ENCODE data around the gene CRYGN. TPM values are rescaled to one million over a fixed set of nuclear protein-coding genes. Genes with fewer than 3 reads are reported as not detected.

Gene CRYGN
- total and polyA plus RNA-seq, 2 of the 13 experiments (the other 11 are each of a cell fraction or from before 2014, with no cell fraction given) = 0.11 TPM; not detected in 1

DNA sequence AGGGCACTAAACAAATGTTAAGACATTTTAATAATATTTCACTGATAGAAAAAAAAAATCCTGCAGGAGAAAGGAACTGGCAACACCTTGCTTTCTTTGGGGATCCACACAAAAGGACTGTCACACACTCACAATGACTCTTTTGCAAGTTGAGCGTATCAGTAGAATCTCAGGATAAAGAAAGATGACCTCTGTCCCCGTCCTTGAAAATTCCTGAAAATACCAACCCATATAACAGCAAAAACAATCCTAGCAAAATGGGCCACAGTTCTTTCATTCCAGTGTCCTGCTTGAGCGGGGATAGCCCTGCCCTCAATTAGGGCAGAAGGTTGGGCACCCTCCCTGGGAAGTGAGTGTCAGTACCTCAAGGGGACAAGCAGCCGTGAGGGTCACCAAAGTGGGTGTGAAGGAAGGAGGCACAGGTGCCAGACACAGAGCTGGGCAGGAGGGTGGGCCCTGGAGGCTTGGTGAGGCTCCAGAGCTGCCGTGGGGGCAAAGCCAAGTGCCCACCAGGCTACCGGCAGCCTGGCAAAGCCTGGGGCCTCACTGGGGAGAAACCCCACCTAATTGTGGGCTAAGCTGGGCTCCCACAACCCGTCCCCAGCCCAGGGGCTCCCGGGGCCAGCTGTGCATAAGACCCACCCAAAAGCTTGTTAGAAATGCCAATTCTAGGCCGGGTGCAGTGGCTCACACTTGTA lies 32.9 kb downstream of the CRYGN start (continued):
- TF ChIP-seq SATB2 (CRISPR knock-in tag; IDR thresholded peaks at IDR 0.05) (no peak), GATAD2A (CRISPR knock-in tag; IDR thresholded peaks at IDR 0.05) (0 out of 2 replicates have a peak, but pooled peaks have one; percentile 45), SALL2 (CRISPR knock-in tag; IDR thresholded peaks at IDR 0.05) (no peak), SRSF1 (optimal IDR thresholded peaks at IDR 0.05; ENCODE audit: low read depth, low read length) (no peak), MXD1 (CRISPR knock-in tag; IDR thresholded peaks at IDR 0.05) (no peak), ESRRA (CRISPR knock-in tag; IDR thresholded peaks at IDR 0.05; ENCODE audit: low read depth) (0 out of 2 replicates have a peak, but pooled peaks have one; percentile 23), RAD51 (IDR thresholded peaks at IDR 0.05; ENCODE audit: borderline replicate concordance) (no peak), RXRB (CRISPR knock-in tag; IDR thresholded peaks at IDR 0.05; ENCODE audit: borderline replicate concordance) (peak; percentile 72; the same call in 1 of the 2 replicates), SPEN (CRISPR knock-in tag; IDR thresholded peaks at IDR 0.05; ENCODE audit: low read depth) (no peak), HNF4G (IDR thresholded peaks at IDR 0.05; ENCODE audit: borderline replicate concordance, low read depth, low read length) (no peak), HNF4G (CRISPR knock-in tag; IDR thresholded peaks at IDR 0.05; ENCODE audit: borderline replicate concordance, low read depth) (no peak), HMG20A (CRISPR knock-in tag; IDR thresholded peaks at IDR 0.05; ENCODE audit: borderline replicate concordance) (no peak), RARA (CRISPR knock-in tag; IDR thresholded peaks at IDR 0.05) (peak; percentile 81), MIXL1 (CRISPR knock-in tag; IDR thresholded peaks at IDR 0.05) (no peak), ATF1 (CRISPR knock-in tag; IDR thresholded peaks at IDR 0.05) (no peak), SOX5 (CRISPR knock-in tag; IDR thresholded peaks at IDR 0.05; ENCODE audit: borderline replicate concordance) (peak; percentile 75; the same call in 1 of the 2 replicates), ZNF432 (CRISPR knock-in tag; IDR thresholded peaks at IDR 0.05; ENCODE audit: borderline replicate concordance) (no peak), NR2F6 (IDR thresholded peaks at IDR 0.05) (peak; percentile 13; the same call in 1 of the 2 replicates), NR2F6 (CRISPR knock-in tag; IDR thresholded peaks at IDR 0.05) (peak; percentile 54), ZNF761 (CRISPR knock-in tag; conservative IDR thresholded peaks at IDR 0.05) (no peak), ZNF720 (CRISPR knock-in tag; IDR thresholded peaks at IDR 0.05) (no peak), KDM3A (CRISPR knock-in tag; IDR thresholded peaks at IDR 0.05; ENCODE audit: low read depth) (no peak), ZNF530 (CRISPR knock-in tag; IDR thresholded peaks at IDR 0.05; ENCODE audit: low read depth) (no peak), HMGA1 (CRISPR knock-in tag; conservative IDR thresholded peaks at IDR 0.05) (no peak), PPARG (CRISPR knock-in tag; conservative IDR thresholded peaks at IDR 0.05) (peak; percentile 81), DDIT3 (CRISPR knock-in tag; IDR thresholded peaks at IDR 0.05) (no peak), SUZ12 (IDR thresholded peaks at IDR 0.05; ENCODE audit: low read depth, low read length) (no peak)
- TF ChIP-seq, protein P1, sequence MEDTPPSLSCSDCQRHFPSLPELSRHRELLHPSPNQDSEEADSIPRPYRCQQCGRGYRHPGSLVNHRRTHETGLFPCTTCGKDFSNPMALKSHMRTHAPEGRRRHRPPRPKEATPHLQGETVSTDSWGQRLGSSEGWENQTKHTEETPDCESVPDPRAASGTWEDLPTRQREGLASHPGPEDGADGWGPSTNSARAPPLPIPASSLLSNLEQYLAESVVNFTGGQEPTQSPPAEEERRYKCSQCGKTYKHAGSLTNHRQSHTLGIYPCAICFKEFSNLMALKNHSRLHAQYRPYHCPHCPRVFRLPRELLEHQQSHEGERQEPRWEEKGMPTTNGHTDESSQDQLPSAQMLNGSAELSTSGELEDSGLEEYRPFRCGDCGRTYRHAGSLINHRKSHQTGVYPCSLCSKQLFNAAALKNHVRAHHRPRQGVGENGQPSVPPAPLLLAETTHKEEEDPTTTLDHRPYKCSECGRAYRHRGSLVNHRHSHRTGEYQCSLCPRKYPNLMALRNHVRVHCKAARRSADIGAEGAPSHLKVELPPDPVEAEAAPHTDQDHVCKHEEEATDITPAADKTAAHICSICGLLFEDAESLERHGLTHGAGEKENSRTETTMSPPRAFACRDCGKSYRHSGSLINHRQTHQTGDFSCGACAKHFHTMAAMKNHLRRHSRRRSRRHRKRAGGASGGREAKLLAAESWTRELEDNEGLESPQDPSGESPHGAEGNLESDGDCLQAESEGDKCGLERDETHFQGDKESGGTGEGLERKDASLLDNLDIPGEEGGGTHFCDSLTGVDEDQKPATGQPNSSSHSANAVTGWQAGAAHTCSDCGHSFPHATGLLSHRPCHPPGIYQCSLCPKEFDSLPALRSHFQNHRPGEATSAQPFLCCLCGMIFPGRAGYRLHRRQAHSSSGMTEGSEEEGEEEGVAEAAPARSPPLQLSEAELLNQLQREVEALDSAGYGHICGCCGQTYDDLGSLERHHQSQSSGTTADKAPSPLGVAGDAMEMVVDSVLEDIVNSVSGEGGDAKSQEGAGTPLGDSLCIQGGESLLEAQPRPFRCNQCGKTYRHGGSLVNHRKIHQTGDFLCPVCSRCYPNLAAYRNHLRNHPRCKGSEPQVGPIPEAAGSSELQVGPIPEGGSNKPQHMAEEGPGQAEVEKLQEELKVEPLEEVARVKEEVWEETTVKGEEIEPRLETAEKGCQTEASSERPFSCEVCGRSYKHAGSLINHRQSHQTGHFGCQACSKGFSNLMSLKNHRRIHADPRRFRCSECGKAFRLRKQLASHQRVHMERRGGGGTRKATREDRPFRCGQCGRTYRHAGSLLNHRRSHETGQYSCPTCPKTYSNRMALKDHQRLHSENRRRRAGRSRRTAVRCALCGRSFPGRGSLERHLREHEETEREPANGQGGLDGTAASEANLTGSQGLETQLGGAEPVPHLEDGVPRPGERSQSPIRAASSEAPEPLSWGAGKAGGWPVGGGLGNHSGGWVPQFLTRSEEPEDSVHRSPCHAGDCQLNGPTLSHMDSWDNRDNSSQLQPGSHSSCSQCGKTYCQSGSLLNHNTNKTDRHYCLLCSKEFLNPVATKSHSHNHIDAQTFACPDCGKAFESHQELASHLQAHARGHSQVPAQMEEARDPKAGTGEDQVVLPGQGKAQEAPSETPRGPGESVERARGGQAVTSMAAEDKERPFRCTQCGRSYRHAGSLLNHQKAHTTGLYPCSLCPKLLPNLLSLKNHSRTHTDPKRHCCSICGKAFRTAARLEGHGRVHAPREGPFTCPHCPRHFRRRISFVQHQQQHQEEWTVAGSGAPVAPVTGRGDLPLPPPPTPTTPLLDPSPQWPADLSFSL (CRISPR knock-in tag; IDR thresholded peaks at IDR 0.05) = peak; percentile 82; the same call in 1 of the 2 replicates
